Kasumi-1 (cell line): Measurements from ENCODE around the gene NAGS.
"Not testable (repeated sequence)": the region's sequence is repeated elsewhere in the genome, so short reads cannot be mapped to it uniquely, and the experiment has no call there.

Source experiments
- DNase-seq, 2 experiments: peaks; one replicate each; lab custom pipeline; 2025; lab: John Stamatoyannopoulos, UW

Gene NAGS

DNA sequence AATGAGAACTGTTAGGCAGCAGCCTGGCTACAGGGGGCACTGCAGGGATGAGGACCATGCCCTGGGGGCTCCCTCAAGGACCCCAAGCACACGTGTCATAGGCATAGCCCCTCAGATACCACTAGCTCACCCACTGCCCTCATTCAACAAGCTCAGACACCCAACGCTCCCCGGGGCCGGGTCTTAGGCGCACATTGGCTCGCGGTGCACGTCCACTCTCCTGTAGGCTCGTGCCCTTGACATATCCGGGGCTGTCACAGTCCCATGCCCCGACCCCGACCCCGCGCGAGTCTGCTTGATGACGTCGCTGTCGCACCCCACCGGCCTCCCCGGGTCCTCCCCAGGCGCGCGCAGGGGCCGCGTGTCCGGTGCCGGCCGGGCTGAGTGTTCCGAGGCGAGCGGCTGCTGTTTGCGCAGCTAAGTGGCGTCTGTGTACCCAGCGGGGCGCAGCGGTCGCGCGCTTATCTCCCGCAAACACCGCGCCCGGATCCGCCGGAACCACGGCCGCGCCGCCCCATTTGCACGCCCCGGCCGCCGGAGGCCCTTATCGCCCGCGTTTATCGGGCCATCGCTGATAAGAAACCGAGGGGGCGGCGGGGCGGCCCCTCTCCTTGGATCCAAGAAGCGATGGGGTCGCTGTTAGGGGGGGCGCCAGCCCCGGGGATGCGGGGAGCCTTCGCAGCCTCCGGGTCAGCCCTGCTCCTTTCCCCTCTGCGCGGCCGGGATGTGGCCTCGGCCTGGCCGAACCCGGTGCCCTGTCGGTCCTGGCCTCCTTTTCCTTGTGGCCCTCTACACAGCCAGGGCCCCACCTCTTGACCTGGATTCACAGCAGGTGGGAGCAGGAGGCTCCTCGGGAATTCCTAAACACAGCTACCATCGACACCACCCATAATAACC is 20.7 kb upstream of the NAGS start:
- DNase-seq: no peak

GRCh38 chr17:43984521-43984920 is 19.9 kb upstream of the NAGS start:
- no peak for DNase-seq

DNA sequence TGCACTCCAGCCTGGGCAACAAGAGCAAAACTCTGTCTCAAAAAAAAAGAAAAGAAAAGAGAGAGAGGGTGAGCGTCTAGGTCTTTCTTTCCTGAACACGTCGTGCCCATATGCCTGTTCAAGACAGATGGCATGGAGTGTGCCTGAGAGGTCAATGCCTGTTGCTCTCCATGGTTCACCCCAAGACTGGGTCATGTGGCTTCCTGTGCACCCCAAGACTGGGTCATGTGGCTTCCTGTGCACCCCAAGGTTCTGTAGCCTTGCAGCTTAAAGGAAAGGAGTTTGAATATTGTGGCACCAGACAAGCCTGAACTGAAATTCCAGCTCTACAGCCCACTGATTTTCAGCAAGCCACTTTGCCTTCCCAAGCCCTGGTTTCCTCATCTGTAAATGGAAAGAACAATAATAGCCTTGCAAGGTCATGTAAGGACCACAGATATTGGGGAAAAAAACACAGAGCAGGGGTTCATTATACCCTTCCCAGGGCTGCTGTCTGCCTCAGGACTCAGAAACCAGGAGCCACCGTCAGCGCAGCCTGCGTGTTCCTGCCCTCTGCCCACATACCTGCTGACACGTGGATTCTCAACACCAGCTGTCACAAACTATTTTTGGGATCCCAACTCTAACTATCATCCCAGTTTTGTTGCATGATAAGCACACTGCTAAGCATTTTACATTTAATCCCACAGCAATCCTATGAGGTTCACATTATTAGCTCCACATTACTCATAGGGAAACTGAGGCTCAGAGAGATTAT is 18.0 kb upstream of the NAGS start:
- no peak for DNase-seq

DNA sequence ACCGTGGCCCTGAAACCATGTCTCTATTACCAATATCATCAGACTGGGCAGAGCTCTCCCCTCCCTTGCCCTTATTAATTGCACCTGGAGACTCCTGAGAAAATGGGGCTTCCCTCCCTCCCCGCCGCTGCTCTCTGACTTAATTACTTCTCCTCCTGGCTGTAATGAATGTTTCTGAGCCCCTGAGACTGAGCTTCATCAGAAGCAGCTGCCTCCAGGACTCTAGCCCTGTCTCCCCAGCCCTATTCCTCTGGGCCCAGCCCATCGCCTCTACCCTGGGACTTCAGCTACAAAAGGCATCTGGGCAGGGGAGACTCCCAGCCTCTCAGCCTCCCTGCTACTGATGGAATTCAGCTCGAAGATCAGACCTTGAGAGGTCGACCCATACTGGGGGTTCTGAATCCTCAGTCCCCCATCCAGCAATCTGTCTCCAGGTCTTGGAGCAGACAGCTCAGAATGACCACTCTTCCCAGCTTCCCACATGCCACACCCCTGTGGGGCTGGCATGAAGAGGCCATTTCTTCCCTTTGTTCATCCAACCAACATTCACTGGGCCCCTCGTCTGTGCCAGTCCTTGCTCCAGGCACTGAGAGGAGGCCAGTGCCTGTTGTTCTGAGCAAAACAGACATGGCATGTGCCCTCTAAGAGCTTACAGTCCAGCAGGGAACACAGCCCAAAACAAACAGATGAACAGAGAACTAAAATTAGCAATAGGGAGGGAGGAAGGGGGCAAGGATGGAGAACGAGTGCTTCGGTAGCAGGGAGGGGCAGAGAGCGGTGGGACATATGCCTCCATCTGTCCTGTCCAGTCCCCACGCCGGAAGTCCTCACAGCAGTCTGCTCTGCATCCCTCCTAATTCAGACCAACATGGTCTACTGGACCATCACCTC is 17.0 kb upstream of the NAGS start:
- DNase-seq: no peak

GRCh38 chr17:43988301-43988700 is 16.1 kb upstream of the NAGS start:
- no peak for DNase-seq

DNA sequence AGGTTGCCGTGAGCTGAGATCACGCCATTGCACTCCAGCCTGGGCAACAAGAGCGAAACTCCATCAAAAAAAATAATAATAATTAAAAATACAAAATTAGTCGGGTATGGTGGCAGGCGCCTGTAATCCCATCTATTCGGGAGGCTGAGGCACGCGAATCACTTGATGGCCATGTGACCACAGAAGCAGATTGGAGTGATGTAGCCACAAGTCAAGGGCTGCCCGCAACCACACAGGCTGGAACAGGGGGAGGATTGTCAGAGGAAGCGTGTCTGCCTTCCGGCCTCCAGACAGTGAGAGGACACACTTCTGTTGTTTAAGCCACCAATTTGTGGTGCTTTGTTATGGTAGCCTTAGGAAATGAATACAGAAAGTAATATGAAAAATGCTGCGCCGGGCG is 11.8 kb upstream of the NAGS start:
- DNase-seq: no peak

GRCh38 chr17:43994272-43995149 is 9.9 kb upstream of the NAGS start:
- peak; percentile 21 to 28 for DNase-seq

- DNase-seq: no peak
Observed at GRCh38 chr17:43995150-43995471, 9.3 kb upstream of the NAGS start.

GRCh38 chr17:43997180-43997579 is 7.2 kb upstream of the NAGS start:
- not testable (repeated sequence) for DNase-seq

DNA sequence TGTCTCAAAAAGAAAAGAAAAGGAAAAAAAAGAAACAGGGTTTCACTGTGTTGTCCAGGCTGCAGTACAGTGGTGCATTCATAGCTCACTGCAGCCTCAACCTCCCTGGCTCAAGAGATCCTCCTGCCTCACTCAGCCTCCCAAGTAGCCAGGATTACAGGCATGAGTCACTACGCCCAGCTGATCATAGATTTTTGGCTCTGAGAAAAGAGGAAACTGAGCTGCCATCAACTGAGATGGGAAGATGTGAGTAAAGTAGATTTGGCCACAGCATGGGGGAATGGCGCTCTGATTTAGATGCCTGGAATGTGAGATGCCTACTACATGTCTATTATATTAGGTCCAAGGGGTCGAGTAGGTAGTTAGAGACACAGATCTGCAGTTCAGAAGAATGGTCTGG is 5.9 kb upstream of the NAGS start:
- DNase-seq: peak; percentile 27 to 32

DNA sequence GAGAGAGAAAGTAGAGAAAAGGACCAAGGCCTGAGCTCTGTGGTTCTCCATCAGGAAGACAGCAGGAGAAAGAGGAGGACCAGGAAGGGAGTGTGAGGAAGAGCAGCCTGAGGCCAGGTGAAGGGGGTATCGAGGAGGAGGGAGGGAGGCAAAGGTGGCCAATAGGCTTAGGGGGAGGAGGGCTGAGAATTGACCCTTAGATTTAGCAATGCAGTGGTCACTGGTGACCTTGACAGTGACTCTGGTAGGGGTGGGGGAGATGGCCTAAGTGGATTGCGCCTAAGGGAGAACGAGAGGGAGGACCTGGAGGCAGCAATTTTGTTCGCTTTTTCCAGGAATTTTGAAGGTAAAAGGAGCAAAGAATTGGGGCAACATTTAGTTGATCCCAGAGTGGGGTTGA is 5.4 kb upstream of the NAGS start:
- no peak for DNase-seq

DNA sequence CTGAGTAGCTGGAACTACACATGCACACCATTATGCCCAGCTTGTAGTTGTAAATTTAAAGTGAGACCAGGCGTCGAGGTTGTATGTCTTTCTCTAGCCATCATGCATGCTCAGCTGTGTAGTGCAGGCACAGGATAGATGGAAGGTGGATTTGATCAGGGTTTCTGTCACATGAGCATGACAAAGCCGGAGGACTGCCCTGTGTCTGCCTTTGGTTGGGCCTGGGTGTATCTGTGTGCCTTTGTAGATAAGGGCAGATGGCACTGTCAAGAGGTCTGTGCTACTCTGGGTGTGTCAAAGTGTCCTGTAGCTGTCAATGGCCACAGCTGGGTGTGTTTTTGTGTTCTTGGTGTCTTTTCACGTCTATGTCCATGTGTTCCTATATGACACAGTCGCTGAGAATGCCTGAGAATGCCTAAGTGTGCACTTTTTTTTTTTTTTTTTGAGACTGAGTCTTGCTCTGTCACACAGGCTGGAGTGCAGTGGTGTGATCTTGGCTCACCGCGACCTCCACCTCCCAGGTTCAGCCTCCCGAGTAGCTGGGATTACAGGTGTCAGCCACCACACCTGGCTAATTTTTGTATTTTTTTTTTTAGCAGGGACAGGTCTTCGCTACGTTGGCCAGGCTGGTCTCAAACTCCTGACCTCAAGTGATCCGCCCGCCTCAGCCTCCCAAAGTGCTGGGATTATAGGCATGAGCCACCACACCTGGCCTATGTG is 4.1 kb upstream of the NAGS start:
- no peak for DNase-seq

DNA sequence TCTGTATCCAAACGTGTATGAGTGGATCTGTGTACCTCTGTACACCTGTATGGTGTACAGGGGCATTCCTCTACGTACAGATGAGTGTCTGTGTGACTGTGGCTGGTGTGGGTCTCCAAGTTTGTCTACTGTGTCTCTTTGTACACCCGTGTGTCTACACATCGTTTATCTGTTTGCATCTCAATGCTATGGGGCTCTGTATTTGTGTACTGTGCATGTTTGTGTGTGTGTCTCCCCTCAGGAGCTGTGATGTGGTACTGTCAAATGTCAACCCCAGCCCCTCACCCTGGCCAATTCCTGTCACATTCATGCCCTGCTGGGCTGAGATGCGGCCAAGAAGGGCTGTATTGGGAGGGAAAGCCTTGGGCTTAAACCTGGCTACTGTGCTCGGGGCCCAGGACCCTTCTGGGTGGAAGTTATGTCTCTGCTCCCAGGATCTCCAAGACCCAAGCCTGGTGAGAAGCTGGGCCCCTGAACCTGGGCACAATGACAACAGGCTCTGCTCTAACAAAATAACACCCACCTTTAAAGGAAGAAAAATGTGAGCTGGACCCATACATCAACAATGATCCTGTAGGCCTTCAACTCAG is 3.5 kb upstream of the NAGS start:
- DNase-seq: no peak

GRCh38 chr17:44001461-44001920 is 2.9 kb upstream of the NAGS start:
- no peak for DNase-seq

- no peak for DNase-seq
Observed at GRCh38 chr17:44002141-44002848, 2.1 kb upstream of the NAGS start.

- DNase-seq: no peak
Observed at GRCh38 chr17:44004761-44005526, 522 bp downstream of the NAGS start.

- DNase-seq: no peak
Observed at GRCh38 chr17:44005527-44006271, 1.3 kb downstream of the NAGS start.

DNA sequence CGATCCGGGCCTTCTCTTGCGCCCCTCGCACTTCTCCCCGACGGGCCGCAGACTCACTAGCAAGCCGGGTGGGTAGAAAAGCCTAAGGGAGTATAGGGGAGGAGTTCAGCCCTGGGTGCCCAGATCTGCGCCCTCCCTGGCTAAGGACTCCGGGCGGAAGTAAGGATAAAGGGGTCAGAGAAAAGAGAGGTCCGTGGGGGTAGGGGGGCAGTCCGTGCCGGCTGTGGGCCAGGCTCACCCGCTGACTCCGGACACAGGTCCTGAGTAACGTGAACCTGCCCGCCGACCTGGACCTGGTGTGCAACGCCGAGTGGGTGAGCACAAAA is 1.8 kb downstream of the NAGS start:
- peak in 1 of 2 experiments; percentile 25 for DNase-seq
